CD8-positive, alpha-beta memory T cell (primary cell): ENCODE data around the gene ATP1B2. TPM values are rescaled to one million over a fixed set of nuclear protein-coding genes. Genes with fewer than 3 reads are reported as not detected.

Source experiments
- CTCF ChIA-PET: fragments of 350-600 bp; sonication (Branson Sonifier 250); formaldehyde crosslinking; loops from one replicate; lab custom pipeline; 2021; ENCODE audit warnings: antibody characterized with exemption; lab: Charles Lee
- POLR2A ChIA-PET: fragments of 350-600 bp; sonication (Branson Sonifier 250); formaldehyde crosslinking; loops from one replicate; lab custom pipeline; 2021; ENCODE audit warnings: antibody characterized with exemption; lab: Charles Lee
- DNase-seq, 5 donors: peaks; one replicate each; pipeline versions ENCODE4 v3.0.0 to v3.0.0-alpha.2; 2020 to 2022; ENCODE audit warnings: mixed read lengths in 1 of 5
- H3K27ac ChIP-seq: one replicate; pipeline ENCODE4 v1.7.0; 2013; ENCODE audit warnings: low read depth, mild to moderate bottlenecking, low read length, moderate library complexity
- H3K27me3 ChIP-seq: 2 replicates; pipeline ENCODE4 v1.7.0; 2013; ENCODE audit warnings: low read length, mild to moderate bottlenecking; ENCODE audit not compliant: insufficient read depth, poor library complexity, severe bottlenecking
- H3K36me3 ChIP-seq: 2 replicates; pipeline ENCODE4 v1.7.0; 2013; ENCODE audit warnings: mild to moderate bottlenecking, low read length, moderate library complexity; ENCODE audit not compliant: insufficient read depth
- H3K4me1 ChIP-seq: 2 replicates; pipeline ENCODE4 v1.7.0; 2013; ENCODE audit warnings: mild to moderate bottlenecking, low read length, moderate library complexity; ENCODE audit not compliant: insufficient read depth
- H3K4me3 ChIP-seq: 2 replicates; pipeline ENCODE4 v1.7.0; 2013; ENCODE audit warnings: mild to moderate bottlenecking, low read length
- H3K9me3 ChIP-seq: 2 replicates; pipeline ENCODE4 v1.7.0; 2013; ENCODE audit warnings: mild to moderate bottlenecking, low read length
- H3K27ac Mint-ChIP-seq, 8 donors: one replicate each; pipeline ENCODE4 v1.8.0; 2020 to 2021; ENCODE audit warnings: mixed read lengths in 8 of 8, mild to moderate bottlenecking in 6 of 8, inconsistent platforms in 3 of 8, moderate library complexity in 3 of 8
- H3K27me3 Mint-ChIP-seq, 2 donors: one replicate each; pipeline ENCODE4 v1.8.0; 2020 to 2021; ENCODE audit warnings: mixed read lengths in 2 of 2, mild to moderate bottlenecking in 1 of 2, moderate library complexity in 1 of 2
- H3K36me3 Mint-ChIP-seq, 3 donors: one replicate each; pipeline ENCODE4 v1.8.0; 2020 to 2021; ENCODE audit warnings: mixed read lengths in 3 of 3, inconsistent platforms in 1 of 3, mild to moderate bottlenecking in 1 of 3
- H3K4me1 Mint-ChIP-seq, 3 donors: one replicate each; pipeline ENCODE4 v1.8.0; 2020 to 2021; ENCODE audit warnings: mixed read lengths in 3 of 3, inconsistent platforms in 1 of 3, mild to moderate bottlenecking in 1 of 3
- H3K4me3 Mint-ChIP-seq, 7 donors: one replicate each; pipeline ENCODE4 v1.8.0; 2020 to 2021; ENCODE audit warnings: mixed read lengths in 7 of 7, mild to moderate bottlenecking in 6 of 7, moderate library complexity in 4 of 7, inconsistent platforms in 2 of 7
- H3K9me3 Mint-ChIP-seq, 5 donors: one replicate each; pipeline ENCODE4 v1.8.0; 2020 to 2022; ENCODE audit warnings: mixed read lengths in 5 of 5, mild to moderate bottlenecking in 3 of 5, moderate library complexity in 2 of 5, inconsistent platforms in 1 of 5
- polyA plus RNA-seq: library from polyadenylated mRNA; unstranded; fragments of 300-500 nt; fragmentation: Illumina TruSeq; gene quantifications from one replicate; pipeline ENCODE4 v1.2.3, GENCODE V29; 2021
- total RNA-seq, 2 experiments: library from RNA; stranded (reverse); gene quantifications; one replicate each; pipeline ENCODE4 v1.2.3, GENCODE V29; 2021

The ATP1B2 gene, protein sequence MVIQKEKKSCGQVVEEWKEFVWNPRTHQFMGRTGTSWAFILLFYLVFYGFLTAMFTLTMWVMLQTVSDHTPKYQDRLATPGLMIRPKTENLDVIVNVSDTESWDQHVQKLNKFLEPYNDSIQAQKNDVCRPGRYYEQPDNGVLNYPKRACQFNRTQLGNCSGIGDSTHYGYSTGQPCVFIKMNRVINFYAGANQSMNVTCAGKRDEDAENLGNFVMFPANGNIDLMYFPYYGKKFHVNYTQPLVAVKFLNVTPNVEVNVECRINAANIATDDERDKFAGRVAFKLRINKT
- under 1 TPM; 0.40 to 0.53 TPM for total RNA-seq
- polyA plus RNA-seq: not detected

DNA sequence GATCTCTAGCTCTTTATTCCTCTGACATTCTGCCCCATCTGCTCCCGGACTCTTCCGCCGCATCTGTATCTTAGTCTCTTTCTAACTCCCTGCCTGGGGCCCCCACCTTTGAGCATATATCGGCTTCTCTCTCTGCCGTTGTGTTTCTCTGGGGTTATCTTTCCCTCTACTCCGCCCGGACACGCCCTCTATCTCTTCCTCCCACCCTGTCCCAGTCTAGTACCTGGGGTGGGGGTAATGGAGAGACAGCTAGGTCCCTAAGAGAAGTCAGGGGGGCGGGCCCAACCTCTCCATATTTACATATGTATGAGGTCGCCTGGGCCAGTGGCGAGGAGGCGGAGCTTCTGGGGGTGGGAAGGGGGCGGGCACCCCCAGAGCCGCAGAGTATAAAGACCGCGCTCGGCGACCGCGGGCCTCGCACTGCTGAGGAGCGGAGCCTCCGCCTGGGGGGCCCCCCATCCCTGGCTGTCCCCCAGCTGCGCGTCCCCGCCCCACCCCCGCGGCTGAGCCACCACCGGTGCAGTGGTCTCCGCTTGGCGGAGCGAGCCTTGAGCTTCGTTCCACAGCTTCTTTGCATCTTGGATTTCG lies at the start of gene ATP1B2:
Gene ATP1B2 (plus strand): TSS at position 418 of the 588 bp plus-strand sequence. CDS start 593 bp downstream, outside the sequence.
- peaks cover 18% of the 10 kb centered on the region for H3K27me3 ChIP-seq
- Mint-ChIP-seq H3K4me3 (peak within 1 kb of the TSS; percentile 80 to 90 (median 87)), H3K27me3 (peaks cover 38 to 43% of the 10 kb centered on the region in 2 donors), H3K36me3 (no peaks in the 10 kb centered on the region), H3K27ac (peak within 1 kb of the TSS in 7 of 8 donors; percentile 33 to 75 (median 60)), H3K4me1 (peaks cover 10 to 22% (median 15%) of the 10 kb centered on the region in 3 donors), H3K9me3 (peaks cover 0 to 2% (median 0%) of the 10 kb centered on the region in 5 donors)
- no peaks in the 10 kb centered on the region for H3K36me3 ChIP-seq
- no peaks in the 10 kb centered on the region for H3K9me3 ChIP-seq
- H3K27ac ChIP-seq: no peak within 1 kb of the TSS
- CTCF ChIA-PET: interaction anchor here (1.0 to 2.3 kb wide), 7 partner anchors 14 to 194 kb away, joined by 3 to 11 read pairs (median 6); partner anchors contain the start of genes FXR2, SAT2 and TP53
- POLR2A ChIA-PET: interaction anchor here (0.5 to 2.9 kb wide), 8 partner anchors 16 to 103 kb away, joined by 3 to 23 read pairs (median 4); partner anchors contain the start of genes MPDU1, SAT2, TP53 and WRAP53
- H3K4me3 ChIP-seq: peak within 1 kb of the TSS; percentile 64
- peak; percentile 59 to 84 (median 72) for DNase-seq
- peaks cover 9% of the 10 kb centered on the region for H3K4me1 ChIP-seq

DNA sequence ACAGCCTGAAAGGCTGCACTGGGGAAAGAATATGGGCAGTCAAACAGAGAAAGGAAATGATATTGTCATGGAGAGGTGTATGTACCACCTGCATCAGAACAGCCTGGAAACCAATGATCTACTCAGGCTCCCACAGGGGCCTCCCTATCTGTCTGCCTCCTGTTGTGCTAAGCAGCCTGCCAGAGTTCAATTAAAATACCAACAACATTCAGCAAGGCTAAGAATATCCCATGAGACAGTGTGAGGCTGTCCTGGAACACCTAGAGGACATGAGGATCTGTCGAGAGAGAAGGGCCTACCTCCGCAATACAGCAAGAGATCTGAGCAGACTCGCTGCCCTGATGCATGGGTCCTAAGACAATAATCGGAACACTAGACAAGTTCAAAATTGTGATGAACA lies 44.4 kb upstream of the ATP1B2 start:
- Histone ChIP-seq H3K4me1 (no peaks in the 10 kb centered on the region), H3K27me3 (no peaks in the 10 kb centered on the region), H3K36me3 (peaks cover 20% of the 10 kb centered on the region), H3K27ac (no peak overlapping the region), H3K4me3 (no peak overlapping the region), H3K9me3 (no peaks in the 10 kb centered on the region)
- peaks cover 5 to 54% (median 13%) of the 10 kb centered on the region in 3 donors for H3K36me3 Mint-ChIP-seq
- peak overlapping the region in 2 of 8 donors; percentile 19 to 63 for H3K27ac Mint-ChIP-seq
- DNase-seq: no peak
- H3K4me3 Mint-ChIP-seq: no peak overlapping the region
- H3K27me3 Mint-ChIP-seq: no peaks in the 10 kb centered on the region
- ChIA-PET POLR2A (no interaction called here), CTCF (interaction anchor here (1.3 kb wide), 1 partner anchor 9 kb away, joined by 5 read pairs; the partner anchor contains the start of gene FXR2)
- H3K9me3 Mint-ChIP-seq: no peaks in the 10 kb centered on the region
- H3K4me1 Mint-ChIP-seq: peaks cover 21 to 27% (median 25%) of the 10 kb centered on the region in 3 donors

DNA sequence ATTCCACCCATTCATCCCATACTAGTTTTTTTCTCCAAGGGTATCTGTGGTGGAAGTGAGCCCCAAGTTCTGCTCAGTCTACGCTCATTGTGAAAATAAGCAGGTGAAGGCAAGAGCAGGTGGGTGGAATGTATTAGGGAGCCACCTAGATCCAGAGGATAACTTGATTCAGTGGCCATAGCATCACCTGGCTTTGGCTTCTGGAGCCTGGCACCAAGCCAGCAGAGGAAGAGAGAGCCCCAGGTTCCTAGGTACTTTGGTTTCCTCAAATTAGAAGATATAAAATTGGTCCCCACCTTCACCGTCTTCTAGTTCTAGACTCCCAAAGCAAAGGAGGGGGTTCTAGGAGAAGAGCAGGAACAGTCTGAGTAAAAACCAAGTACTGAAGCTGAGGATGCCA lies 40.1 kb upstream of the ATP1B2 start:
- H3K36me3 Mint-ChIP-seq: peaks cover 0 to 27% (median 3%) of the 10 kb centered on the region in 3 donors
- peaks cover 26% of the 10 kb centered on the region for H3K4me1 ChIP-seq
- H3K27ac Mint-ChIP-seq: no peak overlapping the region
- ChIA-PET POLR2A (interaction anchor here (0.5 to 0.7 kb wide), 2 partner anchors 39 to 606 kb away, joined by 3 to 4 read pairs; no protein-coding TSS in a partner anchor), CTCF (interaction anchor here (1.0 kb wide), 1 partner anchor 21 kb away, joined by 4 read pairs; no protein-coding TSS in a partner anchor)
- no peaks in the 10 kb centered on the region for H3K27me3 ChIP-seq
- no peak overlapping the region for H3K27ac ChIP-seq
- no peaks in the 10 kb centered on the region for H3K27me3 Mint-ChIP-seq
- H3K9me3 ChIP-seq: no peaks in the 10 kb centered on the region
- H3K4me3 ChIP-seq: no peak overlapping the region
- peaks cover 44 to 55% (median 49%) of the 10 kb centered on the region in 3 donors for H3K4me1 Mint-ChIP-seq
- no peaks in the 10 kb centered on the region for H3K36me3 ChIP-seq
- no peaks in the 10 kb centered on the region for H3K9me3 Mint-ChIP-seq
- no peak for DNase-seq
- H3K4me3 Mint-ChIP-seq: peak overlapping the region in 1 of 7 donors; percentile 34

DNA sequence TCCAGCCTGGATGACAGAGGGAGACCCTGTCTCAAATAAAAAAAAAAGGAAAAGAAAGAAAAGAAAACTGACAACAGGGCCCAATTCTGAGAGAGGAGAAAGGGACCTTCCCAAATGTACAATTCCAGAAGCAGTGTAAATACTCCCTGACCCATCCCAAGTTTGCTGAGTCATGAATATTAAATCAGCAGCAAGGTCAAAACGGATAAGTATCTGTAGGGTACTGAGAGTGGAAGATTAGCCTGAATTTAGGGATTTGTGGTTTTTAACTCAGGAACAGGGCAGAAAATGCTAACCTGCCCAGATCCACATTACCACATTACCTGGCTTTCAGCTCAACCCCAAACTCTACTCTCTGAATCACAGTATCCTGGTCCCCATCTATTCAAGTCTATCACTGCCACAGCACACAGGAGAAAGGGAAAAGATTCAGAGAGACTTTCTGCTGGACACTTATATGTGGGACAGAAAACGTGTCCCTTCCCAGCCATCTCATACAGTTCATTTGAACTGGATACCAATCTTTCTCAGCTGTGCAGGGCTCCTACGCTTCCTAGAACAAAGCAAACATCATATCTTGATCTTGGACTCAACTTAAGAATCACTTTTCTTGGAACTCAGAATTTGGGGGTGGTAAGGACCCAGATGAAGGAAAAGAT lies 39.0 kb upstream of the ATP1B2 start:
- POLR2A ChIA-PET: interaction anchor here (0.6 to 1.1 kb wide), 2 partner anchors 71 to 74 kb away, joined by 3 to 7 read pairs; no protein-coding TSS in a partner anchor
- no peak overlapping the region for H3K27ac ChIP-seq
- H3K4me1 ChIP-seq: peaks cover 26% of the 10 kb centered on the region
- no peaks in the 10 kb centered on the region for H3K27me3 ChIP-seq
- Mint-ChIP-seq H3K36me3 (peaks cover 0 to 19% (median 0%) of the 10 kb centered on the region in 3 donors), H3K4me3 (peak overlapping the region in 6 of 7 donors; percentile 47 to 89 (median 63)), H3K9me3 (no peaks in the 10 kb centered on the region), H3K27me3 (no peaks in the 10 kb centered on the region), H3K27ac (peak overlapping the region in 6 of 8 donors; percentile 1 to 92 (median 43)), H3K4me1 (peaks cover 37 to 52% (median 40%) of the 10 kb centered on the region in 3 donors)
- CTCF ChIA-PET: interaction anchor here (0.9 kb wide), 1 partner anchor 22 kb away, joined by 4 read pairs; the partner anchor contains the start of gene SOX15
- no peaks in the 10 kb centered on the region for H3K36me3 ChIP-seq
- no peak for DNase-seq
- H3K4me3 ChIP-seq: no peak overlapping the region
- H3K9me3 ChIP-seq: no peaks in the 10 kb centered on the region

DNA sequence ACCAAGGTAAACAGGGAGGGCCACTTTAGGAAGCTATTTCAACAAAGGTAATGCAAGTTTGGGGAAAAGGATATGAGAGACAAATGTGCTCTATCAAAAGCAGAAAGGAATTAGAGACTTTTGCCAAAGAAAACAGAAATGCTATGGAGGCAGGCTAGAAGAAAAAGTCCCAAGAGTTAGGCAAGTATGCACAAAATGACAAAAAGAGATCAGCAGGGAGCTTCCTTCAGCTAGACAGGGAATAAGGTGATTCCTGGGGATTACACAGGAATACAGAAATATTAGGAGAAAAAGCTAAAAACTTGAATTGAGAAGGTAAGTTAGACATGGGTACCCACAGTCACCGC lies 38.5 kb upstream of the ATP1B2 start:
- Histone ChIP-seq H3K27ac (no peak overlapping the region), H3K36me3 (no peaks in the 10 kb centered on the region), H3K4me3 (no peak overlapping the region), H3K9me3 (no peaks in the 10 kb centered on the region), H3K27me3 (no peaks in the 10 kb centered on the region), H3K4me1 (peaks cover 26% of the 10 kb centered on the region)
- H3K4me3 Mint-ChIP-seq: peak overlapping the region; percentile 47 to 89 (median 58)
- DNase-seq: no peak
- H3K27me3 Mint-ChIP-seq: no peaks in the 10 kb centered on the region
- H3K27ac Mint-ChIP-seq: peak overlapping the region in 7 of 8 donors; percentile 1 to 92 (median 58)
- peaks cover 37 to 52% (median 40%) of the 10 kb centered on the region in 3 donors for H3K4me1 Mint-ChIP-seq
- ChIA-PET CTCF (interaction anchor here (0.9 kb wide), 1 partner anchor 23 kb away, joined by 4 read pairs; the partner anchor contains the start of gene SOX15), POLR2A (interaction anchor here (1.1 to 1.3 kb wide), 2 partner anchors 39 to 74 kb away, joined by 5 to 7 read pairs; no protein-coding TSS in a partner anchor)
- H3K36me3 Mint-ChIP-seq: peaks cover 0 to 19% (median 0%) of the 10 kb centered on the region in 3 donors
- H3K9me3 Mint-ChIP-seq: no peaks in the 10 kb centered on the region

DNA sequence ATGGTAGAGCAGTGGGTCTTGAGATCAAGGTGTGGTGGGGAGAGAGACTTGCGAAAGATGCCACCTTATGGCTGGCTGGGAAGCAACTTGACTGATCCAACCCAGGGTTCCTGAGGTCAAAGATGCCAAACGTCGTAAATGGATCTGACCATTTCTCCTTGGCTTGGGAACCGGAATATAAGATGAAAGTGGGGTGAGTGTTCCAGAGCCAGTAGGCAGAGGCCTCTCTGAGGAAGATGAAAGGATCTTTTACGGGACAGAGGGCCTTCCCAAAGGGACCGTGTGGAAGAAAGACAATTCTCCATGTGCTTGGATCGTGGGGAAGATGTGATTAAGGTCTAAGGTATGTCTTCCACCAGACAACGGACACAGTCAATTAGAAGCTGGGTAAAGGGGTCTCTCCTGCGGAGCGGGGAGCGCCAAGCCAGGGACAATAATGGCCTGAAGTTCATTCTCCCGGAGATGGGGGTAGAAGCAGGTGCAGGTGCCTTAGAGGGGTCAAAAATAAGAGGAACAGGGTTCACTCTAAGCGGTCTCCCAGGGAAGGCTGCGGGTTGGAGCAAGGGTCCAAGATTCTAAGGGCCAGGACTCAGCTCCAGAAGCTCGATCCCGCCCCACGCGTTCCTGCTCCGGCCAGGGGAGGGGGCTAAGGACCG lies 36.8 kb upstream of the ATP1B2 start:
- no peaks in the 10 kb centered on the region for H3K9me3 ChIP-seq
- no peaks in the 10 kb centered on the region for H3K27me3 Mint-ChIP-seq
- no peaks in the 10 kb centered on the region for H3K36me3 ChIP-seq
- H3K27me3 ChIP-seq: no peaks in the 10 kb centered on the region
- H3K27ac Mint-ChIP-seq: peak overlapping the region; percentile 77 to 99 (median 89)
- no peak for DNase-seq
- H3K27ac ChIP-seq: peak overlapping the region; percentile 71
- ChIA-PET POLR2A (interaction anchor here (0.6 to 3.2 kb wide), 8 partner anchors 13 to 130 kb away, joined by 3 to 61 read pairs (median 10); partner anchors contain the start of genes CD68, MPDU1, POLR2A and SAT2), CTCF (interaction anchor here (1.0 to 3.3 kb wide), 6 partner anchors 25 to 73 kb away, joined by 3 to 29 read pairs (median 8); partner anchors contain the start of genes ATP1B2, MPDU1, SENP3 and TP53)
- H3K4me1 Mint-ChIP-seq: peaks cover 34 to 48% (median 40%) of the 10 kb centered on the region in 3 donors
- H3K36me3 Mint-ChIP-seq: peaks cover 0 to 16% (median 0%) of the 10 kb centered on the region in 3 donors
- no peaks in the 10 kb centered on the region for H3K9me3 Mint-ChIP-seq
- H3K4me3 ChIP-seq: peak overlapping the region; percentile 61
- H3K4me1 ChIP-seq: peaks cover 26% of the 10 kb centered on the region
- H3K4me3 Mint-ChIP-seq: peak overlapping the region; percentile 82 to 91 (median 88)
